ENCODE results near the gene CAMK2A. TPM values are rescaled to one million over a fixed set of nuclear protein-coding genes. Genes with fewer than 3 reads are reported as not detected.
A peak's percentile ranks its signal among the peaks of the same experiment; 100 is the strongest.

CAMK2A gene
- polyA plus RNA-seq, 1 of the 3 experiments (the other 2 are of a cell fraction): 0.10 TPM

DNA sequence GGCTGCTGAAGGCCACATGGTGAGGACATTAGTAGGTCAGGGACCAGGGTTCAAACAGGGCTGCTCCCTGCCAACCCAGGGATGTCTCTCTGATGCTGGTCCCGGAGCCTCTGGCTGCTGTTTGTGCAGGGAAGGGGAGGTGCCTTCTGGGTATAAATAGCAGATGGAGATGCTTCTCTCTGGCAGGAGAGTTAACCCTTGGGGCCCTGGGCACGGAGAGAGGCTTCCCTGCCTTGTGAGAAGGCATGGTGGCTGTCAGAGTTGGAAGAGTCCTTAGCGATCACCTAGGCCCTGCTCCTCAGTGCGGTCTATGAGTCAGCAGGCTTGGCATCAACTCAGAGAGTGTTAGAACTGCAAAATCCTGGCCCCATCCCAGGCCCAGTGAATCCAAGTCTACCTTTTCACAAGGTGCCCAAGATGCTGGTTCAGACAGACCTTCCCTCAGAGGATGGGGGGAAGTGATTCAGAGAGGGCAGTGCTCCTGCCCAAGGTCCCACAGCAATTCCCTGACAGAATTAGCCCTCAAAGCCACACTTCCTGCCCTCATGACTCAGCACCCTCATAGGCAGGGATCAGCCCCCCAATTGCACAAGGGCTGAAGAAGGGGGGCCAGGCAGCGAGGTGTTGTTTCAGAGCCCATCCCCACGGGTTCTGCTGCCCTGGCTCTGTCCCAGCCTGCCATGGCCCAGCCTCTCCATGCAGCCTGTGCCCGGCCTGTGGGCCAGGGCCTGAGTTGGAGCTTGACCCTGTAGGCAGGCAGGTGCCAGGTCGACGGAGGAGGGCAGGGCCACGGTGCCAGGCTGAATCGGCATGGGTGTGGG, 25.6 kb downstream of the CAMK2A start:
- DNase-seq: peak; percentile 82
- no peaks in the 10 kb centered on the region for H3K79me2 ChIP-seq (ENCODE audit: insufficient read depth)
- H3K9me3 ChIP-seq: no peaks in the 10 kb centered on the region
- CTCF ChIA-PET: interaction anchor here (0.5 to 4.0 kb wide), 4 partner anchors 8 to 109 kb away, joined by 3 to 15 read pairs (median 6); no protein-coding TSS in a partner anchor
- no peaks in the 10 kb centered on the region for H3F3A ChIP-seq (replicated peaks; ENCODE audit: insufficient read depth)
- H3K9me2 ChIP-seq: no peaks in the 10 kb centered on the region
- peak overlapping the region; percentile 41; the same call in 1 of the 2 replicates for H3K9ac ChIP-seq
- H2AFZ ChIP-seq (ENCODE audit: low read depth): no peak overlapping the region
- H3K4me2 ChIP-seq: peak overlapping the region; percentile 81
- POLR2A ChIA-PET: no interaction called here
- H3K4me1 ChIP-seq (ENCODE audit: control insufficient read depth in 1 of 2, insufficient read depth in 2 of 2, low read depth in 1 of 2, low read length in 1 of 2): peaks cover 19 to 31% of the 10 kb centered on the region in 2 experiments; a peak in 3 of 4 replicates
- no peaks in the 10 kb centered on the region for H3K27me3 ChIP-seq (ENCODE audit: insufficient read depth)
- H4K20me1 ChIP-seq (ENCODE audit: insufficient read depth): no peaks in the 10 kb centered on the region
- peak overlapping the region; percentile 1 to 49; a peak in 3 of 4 replicates for H3K4me3 ChIP-seq (ENCODE audit: low read depth in 2 of 2, low read length in 1 of 2)
- 29% methylated on average over 6 of the region's 11 CpGs for WGBS (ENCODE audit: low lambda C conversion rate)
- H3K27ac ChIP-seq (ENCODE audit: low read depth in 2 of 2, low read length in 1 of 2): peak overlapping the region in 1 of 2 experiments; percentile 67; a peak in 2 of 4 replicates
- no peaks in the 10 kb centered on the region for H3K36me3 ChIP-seq (replicated peaks in 1 of 2; ENCODE audit: control insufficient read depth in 1 of 2, insufficient read depth in 2 of 2, low read length in 1 of 2)
- TF ChIP-seq, protein P1, sequence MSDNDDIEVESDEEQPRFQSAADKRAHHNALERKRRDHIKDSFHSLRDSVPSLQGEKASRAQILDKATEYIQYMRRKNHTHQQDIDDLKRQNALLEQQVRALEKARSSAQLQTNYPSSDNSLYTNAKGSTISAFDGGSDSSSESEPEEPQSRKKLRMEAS (IDR thresholded peaks at IDR 0.05; ENCODE audit: low read depth): peak; percentile 83
- TF ChIP-seq POLR2AphosphoS5 (IDR thresholded peaks at IDR 0.05; ENCODE audit: low read depth, low read length) (peak; percentile 82), MXI1 (IDR thresholded peaks at IDR 0.05; ENCODE audit: low read depth, low read length) (no peak), RFX5 (IDR thresholded peaks at IDR 0.05; ENCODE audit: low read length) (no peak), SIN3A (IDR thresholded peaks at IDR 0.05; ENCODE audit: borderline replicate concordance, low read depth, low read length) (peak; percentile 89), TEAD4 (IDR thresholded peaks at IDR 0.05; ENCODE audit: borderline replicate concordance, insufficient read depth) (no peak), RAD21 (IDR thresholded peaks at IDR 0.05; ENCODE audit: low read length) (no peak; the same call in 1 of the 2 replicates), USF2 (IDR thresholded peaks at IDR 0.05; ENCODE audit: borderline replicate concordance, low read depth, low read length) (no peak), FOXJ3 (CRISPR knock-in tag; IDR thresholded peaks at IDR 0.05) (no peak), CHD2 (IDR thresholded peaks at IDR 0.05; ENCODE audit: low read length, partially characterized antibody) (no peak), SMC3 (IDR thresholded peaks at IDR 0.05; ENCODE audit: low read depth, low read length) (no peak), ZBTB33 (IDR thresholded peaks at IDR 0.05; ENCODE audit: borderline replicate concordance, low read depth) (no peak), NFIC (IDR thresholded peaks at IDR 0.05; ENCODE audit: borderline replicate concordance) (peak; percentile 90), MEF2A (IDR thresholded peaks at IDR 0.05; ENCODE audit: borderline replicate concordance, low read depth) (peak; percentile 82; the same call in 1 of the 2 replicates), JUND (IDR thresholded peaks at IDR 0.05) (peak; percentile 77; the same call in 1 of the 2 replicates), FOXM1 (IDR thresholded peaks at IDR 0.05; ENCODE audit: low read depth) (no peak), PBX3 (IDR thresholded peaks at IDR 0.05) (peak; percentile 48), EZH2phosphoT487 (IDR thresholded peaks at IDR 0.05; ENCODE audit: borderline replicate concordance, low read depth) (no peak), GATA2 (CRISPR knock-in tag; IDR thresholded peaks at IDR 0.05) (no peak), EP300 (IDR thresholded peaks at IDR 0.05; ENCODE audit: borderline replicate concordance in 1 of 2, low read depth in 1 of 2, low read length in 1 of 2) (peak in 1 of 2 experiments; percentile 75; a peak in 1 of 4 replicates), YY1 (IDR thresholded peaks at IDR 0.05; ENCODE audit: low read depth) (no peak), IRF3 (IDR thresholded peaks at IDR 0.05; ENCODE audit: low read depth, low read length) (no peak), TAF1 (IDR thresholded peaks at IDR 0.05; ENCODE audit: borderline replicate concordance, low read depth, low read length) (peak; percentile 59; the same call in 1 of the 2 replicates), GABPA (IDR thresholded peaks at IDR 0.05; ENCODE audit: low read depth) (no peak), ELF1 (IDR thresholded peaks at IDR 0.05) (no peak)
- TF ChIP-seq, protein P2, sequence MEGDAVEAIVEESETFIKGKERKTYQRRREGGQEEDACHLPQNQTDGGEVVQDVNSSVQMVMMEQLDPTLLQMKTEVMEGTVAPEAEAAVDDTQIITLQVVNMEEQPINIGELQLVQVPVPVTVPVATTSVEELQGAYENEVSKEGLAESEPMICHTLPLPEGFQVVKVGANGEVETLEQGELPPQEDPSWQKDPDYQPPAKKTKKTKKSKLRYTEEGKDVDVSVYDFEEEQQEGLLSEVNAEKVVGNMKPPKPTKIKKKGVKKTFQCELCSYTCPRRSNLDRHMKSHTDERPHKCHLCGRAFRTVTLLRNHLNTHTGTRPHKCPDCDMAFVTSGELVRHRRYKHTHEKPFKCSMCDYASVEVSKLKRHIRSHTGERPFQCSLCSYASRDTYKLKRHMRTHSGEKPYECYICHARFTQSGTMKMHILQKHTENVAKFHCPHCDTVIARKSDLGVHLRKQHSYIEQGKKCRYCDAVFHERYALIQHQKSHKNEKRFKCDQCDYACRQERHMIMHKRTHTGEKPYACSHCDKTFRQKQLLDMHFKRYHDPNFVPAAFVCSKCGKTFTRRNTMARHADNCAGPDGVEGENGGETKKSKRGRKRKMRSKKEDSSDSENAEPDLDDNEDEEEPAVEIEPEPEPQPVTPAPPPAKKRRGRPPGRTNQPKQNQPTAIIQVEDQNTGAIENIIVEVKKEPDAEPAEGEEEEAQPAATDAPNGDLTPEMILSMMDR (IDR thresholded peaks at IDR 0.05): no peak
